Right lobe of liver (tissue), 6 donors: ENCODE results near the gene DRC7. TPM values are rescaled to one million over a fixed set of nuclear protein-coding genes. Genes with fewer than 3 reads are reported as not detected.

Experiments
- ATAC-seq, 4 donors: fragments of 200-7000 bp; cut with Tn5 transposase; one replicate each; pipeline ENCODE4 v1.9.1; 2020; ENCODE audit warnings: mild to moderate bottlenecking in 4 of 4, moderate library complexity in 4 of 4
- DNase-seq, 3 donors: peaks; one replicate each; pipeline ENCODE4 v3.0.0-alpha.2; 2020
- H3K27ac ChIP-seq, 3 donors: fragments of 200-600 bp; one replicate each; pipeline ENCODE4 v1.8.0; 2022
- H3K27me3 ChIP-seq, 2 donors: fragments of 200-600 bp; one replicate each; pipeline ENCODE4 v1.8.0; 2022
- H3K36me3 ChIP-seq, 4 donors: fragments of 200-600 bp; sonication (generic) in 1 of 4; one replicate each; pipeline versions ENCODE4 v1.5.1 to v1.8.0; 2017 to 2022; ENCODE audit warnings: control low read depth in 1 of 4
- H3K4me1 ChIP-seq, 4 donors: fragments of 200-600 bp; sonication (generic) in 1 of 4; one replicate each; pipeline versions ENCODE4 v1.5.1 to v1.8.0; 2017 to 2022; ENCODE audit warnings: control low read depth in 1 of 4
- H3K4me3 ChIP-seq, 3 donors: fragments of 200-600 bp; one replicate each; pipeline ENCODE4 v1.8.0; 2022
- H3K9me3 ChIP-seq, 4 donors: fragments of 200-600 bp; sonication (generic) in 1 of 4; one replicate each; pipeline versions ENCODE4 v1.5.1 to v1.8.0; 2017 to 2022; ENCODE audit warnings: control low read depth in 1 of 4
- POLR2A ChIP-seq: fragments of 450-650 bp; IDR thresholded peaks from one replicate; pipeline ENCODE4 v1.6.1; 2017; ENCODE audit warnings: antibody characterized with exemption, mild to moderate bottlenecking
- WGBS: methylation state at CpG from one replicate; pipeline ENCODE4 v1.1.6; 2018; ENCODE audit warnings: low coverage, low lambda C conversion rate; ENCODE audit not compliant: insufficient coverage; ENCODE audit errors: missing lambda C conversion rate; 5-methylcytosine and 5-hydroxymethylcytosine counted together
- intact Hi-C, 2 donors: fragments of 100-400 bp; cut with DNase I; formaldehyde crosslinking; loops; one replicate each; pipeline versions ENCODE4 v1.11.2 to v1.14.1; 2022
- total RNA-seq, 6 experiments: library from RNA; depleted of rRNA in 2 of 6; stranded (reverse); fragments of >200 nt in 2 of 6; fragmentation: NEBNext Ultra II Directional in 3 of 6; extraction: Animal tissue kit (Norgen Biotek cat#: 25700) in 3 of 6; gene quantifications; one replicate each; pipeline versions ENCODE4 v1.1.0 to v1.2.4, GENCODE V29; 2016 to 2023
- TF ChIP-seq, protein P1 (sequence below), 4 donors: fragments of 200-600 bp in 3 of 4; fragments of 450-650 bp in 1 of 4; IDR thresholded peaks; one replicate each; pipeline versions ENCODE4 v1.5.1 to v1.8.0; 2016 to 2022; ENCODE audit warnings: antibody characterized with exemption in 4 of 4, mild to moderate bottlenecking in 2 of 4
- donor health status: DM: no; HTN: yes; CAD: no.
- donor health status: DM: no; HTN: no; CAD: no.
- donor health status: DM: no; HTN: no; CAD: no.
- donor health status: DM: no; HTN: yes; CAD: no.
- donor health status: DM: no; HTN: yes; CAD: no.

The DRC7 gene
- total RNA-seq, 6 experiments from 2014 or later: 0.06 to 0.37 (median 0.19) TPM

DNA sequence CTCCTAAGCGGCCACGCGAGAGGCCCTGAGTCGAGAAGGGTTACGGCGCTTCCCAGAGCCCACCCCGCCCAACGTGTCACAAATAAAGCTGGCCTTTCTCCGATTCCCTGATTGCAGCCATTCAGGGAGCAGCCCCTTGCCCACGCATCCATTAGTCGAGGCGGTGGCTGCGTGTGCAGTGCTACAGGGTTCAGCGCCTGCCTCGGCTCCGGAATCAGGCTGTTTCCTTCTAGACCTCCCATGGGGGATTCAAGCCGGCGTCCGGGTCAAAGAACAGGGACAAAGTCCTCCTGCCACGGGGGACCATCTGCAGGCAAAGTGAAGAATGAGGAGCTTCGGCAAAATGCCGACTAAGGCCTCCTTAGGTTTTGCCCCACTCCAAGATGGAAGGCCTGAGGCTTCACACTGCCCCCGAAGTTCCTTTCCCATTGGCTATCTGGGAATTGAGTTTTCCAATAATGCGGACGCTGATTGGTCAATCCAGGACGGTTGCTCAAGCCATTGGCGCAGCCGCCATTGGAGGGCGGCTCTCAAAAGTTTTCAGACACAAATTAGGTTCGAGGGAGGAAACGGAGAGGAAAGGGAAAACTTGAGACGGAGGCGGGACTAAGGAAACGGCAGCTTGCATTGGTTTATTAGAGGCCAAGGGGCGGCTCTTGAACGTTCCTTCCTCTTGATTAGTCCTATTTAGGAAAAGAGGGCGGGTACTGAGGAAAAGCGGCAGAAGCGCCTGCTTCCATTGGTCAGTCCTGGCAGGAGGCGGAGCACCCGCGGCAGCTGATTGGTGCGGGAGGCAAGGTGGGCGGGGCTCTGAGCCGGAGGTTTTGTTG, 40.5 kb downstream of the DRC7 start:
- ATAC-seq (peak; percentile 87 to 95 (median 92)), DNase-seq (peak; percentile 98)
- Histone ChIP-seq H3K4me1 (peaks cover 0 to 19% (median 5%) of the 10 kb centered on the region in 4 donors), H3K4me3 (peak overlapping the region; percentile 80 to 98 (median 87)), H3K36me3 (no peaks in the 10 kb centered on the region), H3K27me3 (no peaks in the 10 kb centered on the region), H3K27ac (peak overlapping the region; percentile 82 to 86 (median 83)), H3K9me3 (no peaks in the 10 kb centered on the region)
- intact Hi-C loops: no loop called here
- WGBS: under 1% methylated on average over 29 of the region's 45 CpGs
- TF ChIP-seq POLR2A: peak; percentile 50
- TF ChIP-seq, protein P1, sequence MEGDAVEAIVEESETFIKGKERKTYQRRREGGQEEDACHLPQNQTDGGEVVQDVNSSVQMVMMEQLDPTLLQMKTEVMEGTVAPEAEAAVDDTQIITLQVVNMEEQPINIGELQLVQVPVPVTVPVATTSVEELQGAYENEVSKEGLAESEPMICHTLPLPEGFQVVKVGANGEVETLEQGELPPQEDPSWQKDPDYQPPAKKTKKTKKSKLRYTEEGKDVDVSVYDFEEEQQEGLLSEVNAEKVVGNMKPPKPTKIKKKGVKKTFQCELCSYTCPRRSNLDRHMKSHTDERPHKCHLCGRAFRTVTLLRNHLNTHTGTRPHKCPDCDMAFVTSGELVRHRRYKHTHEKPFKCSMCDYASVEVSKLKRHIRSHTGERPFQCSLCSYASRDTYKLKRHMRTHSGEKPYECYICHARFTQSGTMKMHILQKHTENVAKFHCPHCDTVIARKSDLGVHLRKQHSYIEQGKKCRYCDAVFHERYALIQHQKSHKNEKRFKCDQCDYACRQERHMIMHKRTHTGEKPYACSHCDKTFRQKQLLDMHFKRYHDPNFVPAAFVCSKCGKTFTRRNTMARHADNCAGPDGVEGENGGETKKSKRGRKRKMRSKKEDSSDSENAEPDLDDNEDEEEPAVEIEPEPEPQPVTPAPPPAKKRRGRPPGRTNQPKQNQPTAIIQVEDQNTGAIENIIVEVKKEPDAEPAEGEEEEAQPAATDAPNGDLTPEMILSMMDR (IDR thresholded peaks at IDR 0.05): no peak

DNA sequence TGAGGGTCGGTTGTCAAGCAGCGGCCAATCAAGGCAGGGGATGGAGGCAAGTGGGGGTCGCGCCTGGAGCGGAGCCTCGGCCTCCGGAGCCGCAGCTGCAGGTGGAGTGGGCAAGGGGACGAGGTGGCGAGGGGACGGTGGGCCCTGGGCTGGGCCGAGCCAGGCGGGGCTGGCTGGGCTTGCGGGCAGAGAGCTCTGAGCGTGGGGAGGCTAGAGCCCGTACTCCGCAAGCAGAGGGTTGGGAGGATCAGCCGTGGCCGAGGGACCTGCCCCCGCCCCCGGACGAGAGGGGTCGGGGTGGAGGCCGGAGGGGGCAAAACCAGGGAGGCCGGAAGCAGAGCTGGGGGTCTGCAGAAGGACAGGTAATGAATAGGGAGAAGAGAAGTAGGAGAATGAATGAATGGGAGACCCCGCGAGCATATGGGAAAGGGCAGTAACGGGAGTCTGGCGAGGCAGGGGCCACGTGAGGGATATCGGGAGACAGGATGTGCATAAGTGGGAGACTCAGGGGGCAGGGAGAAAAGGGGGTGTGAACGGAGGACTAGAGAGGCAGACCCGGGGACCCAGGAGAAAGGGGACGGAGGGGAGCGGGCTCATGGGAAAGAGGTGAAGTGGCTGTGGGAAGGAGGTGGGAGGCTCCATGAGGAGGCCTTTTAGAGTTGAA, 41.3 kb downstream of the DRC7 start, which contains the start of gene KATNB1:
Gene KATNB1, plus strand, starts transcription at position 16 of the 664 bp plus-strand sequence. CDS start 1,474 bp downstream, outside the sequence.
- Histone ChIP-seq H3K27ac (peak within 1 kb of the TSS; percentile 82 to 86 (median 83)), H3K4me1 (peaks cover 0 to 19% (median 5%) of the 10 kb centered on the region in 4 donors), H3K36me3 (no peaks in the 10 kb centered on the region), H3K4me3 (peak within 1 kb of the TSS; percentile 80 to 98 (median 87)), H3K27me3 (no peaks in the 10 kb centered on the region), H3K9me3 (no peaks in the 10 kb centered on the region)
- DNase-seq (no peak), ATAC-seq (peak in 3 of 4 donors; percentile 15 to 38 (median 20))
- TF ChIP-seq, protein P1 (IDR thresholded peaks at IDR 0.05): no peak
- no peak for TF ChIP-seq POLR2A
- intact Hi-C loops: no loop called here
- 1% methylated on average over 28 of the region's 35 CpGs for WGBS

- Histone ChIP-seq H3K27me3 (no peaks in the 10 kb centered on the region), H3K9me3 (no peaks in the 10 kb centered on the region), H3K36me3 (no peaks in the 10 kb centered on the region), H3K27ac (peak overlapping the region in 2 of 3 donors; percentile 52 to 55), H3K4me3 (peak overlapping the region; percentile 62 to 98 (median 87)), H3K4me1 (peaks cover 0 to 19% (median 5%) of the 10 kb centered on the region in 4 donors)
- TF ChIP-seq, protein P1 (IDR thresholded peaks at IDR 0.05): peak; percentile 10 to 21 (median 16)
- no peak for TF ChIP-seq POLR2A
- DNase-seq: no peak
- ATAC-seq: peak in 2 of 4 donors; percentile 8 to 38
- intact Hi-C loops: no loop called here
- WGBS: 3% methylated on average over 11 of the region's 23 CpGs
Observed at GRCh38 chr16:57736419-57737351, 42.1 kb downstream of the DRC7 start.

GRCh38 chr16:57738844-57739243, 44.2 kb downstream of the DRC7 start:
- Histone ChIP-seq H3K36me3 (no peaks in the 10 kb centered on the region), H3K4me3 (no peak overlapping the region), H3K27ac (no peak overlapping the region), H3K4me1 (peaks cover 0 to 19% (median 5%) of the 10 kb centered on the region in 4 donors), H3K27me3 (no peaks in the 10 kb centered on the region), H3K9me3 (no peaks in the 10 kb centered on the region)
- intact Hi-C loops: no loop called here
- ATAC-seq: no peak
- TF ChIP-seq POLR2A: no peak
- TF ChIP-seq, protein P1 (IDR thresholded peaks at IDR 0.05): no peak
- 100% methylated on average over 2 of the region's 7 CpGs for WGBS
- DNase-seq: no peak
